Neural crest cell (in vitro differentiated cells): ENCODE data around the gene HECW1. TPM values are rescaled to one million over a fixed set of nuclear protein-coding genes. Genes with fewer than 3 reads are reported as not detected.

ENCODE experiments used
- DNase-seq: peaks from one replicate; pipeline ENCODE4 v3.0.0; 2021; ENCODE audit warnings: low read depth, mixed read lengths, low spot score
- H3K27ac Mint-ChIP-seq: one replicate; pipeline ENCODE4 v1.8.0; 2021; ENCODE audit warnings: mild to moderate bottlenecking, mixed read lengths; ENCODE audit not compliant: unreplicated experiment
- H3K27me3 Mint-ChIP-seq: 2 replicates; pipeline ENCODE4 v1.8.0; 2021; ENCODE audit warnings: low read depth, mild to moderate bottlenecking, mixed read lengths
- H3K36me3 Mint-ChIP-seq: 2 replicates; pipeline ENCODE4 v1.8.0; 2021; ENCODE audit warnings: low read depth, mild to moderate bottlenecking, mixed read lengths
- H3K4me1 Mint-ChIP-seq: 2 replicates; pipeline ENCODE4 v1.8.0; 2021; ENCODE audit warnings: mixed read lengths
- H3K4me3 Mint-ChIP-seq: one replicate; pipeline ENCODE4 v1.8.0; 2021; ENCODE audit warnings: mild to moderate bottlenecking, mixed read lengths
- H3K9me3 Mint-ChIP-seq: 2 replicates; pipeline ENCODE4 v1.8.0; 2021; ENCODE audit warnings: mixed read lengths
- CTCF ChIP-seq: fragments of 200-600 bp; sonication (generic); conservative IDR thresholded peaks from 2 replicates; pipeline ENCODE4 v1.5.0; 2021; ENCODE audit warnings: antibody characterized with exemption, mild to moderate bottlenecking
- total RNA-seq: library from RNA; stranded (reverse); gene quantifications from 2 replicates; pipeline ENCODE4 v1.2.1, GENCODE V29; 2021

Gene HECW1
- total RNA-seq, 1 donor from 2014 or later = 3.6 TPM

- Mint-ChIP-seq H3K4me1 (peaks cover 24% of the 10 kb centered on the region), H3K4me3 (no peak overlapping the region), H3K9me3 (no peaks in the 10 kb centered on the region), H3K27me3 (no peaks in the 10 kb centered on the region), H3K36me3 (no peaks in the 10 kb centered on the region), H3K27ac (no peak overlapping the region)
- no peak for DNase-seq
- no peak for TF ChIP-seq CTCF
These were observed 202.1 kb downstream of the HECW1 start for GRCh38 chr7:43314379-43315158.

- no peaks in the 10 kb centered on the region for H3K27me3 Mint-ChIP-seq
- H3K27ac Mint-ChIP-seq = no peak overlapping the region
- H3K4me3 Mint-ChIP-seq = no peak overlapping the region
- no peak for DNase-seq
- peaks cover 21% of the 10 kb centered on the region for H3K4me1 Mint-ChIP-seq
- TF ChIP-seq CTCF = no peak
- H3K36me3 Mint-ChIP-seq = no peaks in the 10 kb centered on the region
- no peaks in the 10 kb centered on the region for H3K9me3 Mint-ChIP-seq
These were observed 204.6 kb downstream of the HECW1 start for GRCh38 chr7:43317075-43317474.

GRCh38 chr7:43318188-43318770 is 205.8 kb downstream of the HECW1 start:
- H3K27ac Mint-ChIP-seq = no peak overlapping the region
- H3K27me3 Mint-ChIP-seq = no peaks in the 10 kb centered on the region
- H3K9me3 Mint-ChIP-seq = no peaks in the 10 kb centered on the region
- DNase-seq = no peak
- H3K4me3 Mint-ChIP-seq = no peak overlapping the region
- no peaks in the 10 kb centered on the region for H3K36me3 Mint-ChIP-seq
- H3K4me1 Mint-ChIP-seq = peaks cover 12% of the 10 kb centered on the region
- no peak for TF ChIP-seq CTCF

GRCh38 chr7:43325595-43325994 is 213.1 kb downstream of the HECW1 start:
- Mint-ChIP-seq H3K4me3 (no peak overlapping the region), H3K27ac (peak overlapping the region; percentile 24), H3K9me3 (no peaks in the 10 kb centered on the region), H3K4me1 (peaks cover 20% of the 10 kb centered on the region), H3K36me3 (no peaks in the 10 kb centered on the region), H3K27me3 (no peaks in the 10 kb centered on the region)
- no peak for DNase-seq
- no peak for TF ChIP-seq CTCF

- no peak overlapping the region for H3K4me3 Mint-ChIP-seq
- no peaks in the 10 kb centered on the region for H3K27me3 Mint-ChIP-seq
- peaks cover 3% of the 10 kb centered on the region for H3K9me3 Mint-ChIP-seq
- no peak for TF ChIP-seq CTCF
- no peak for DNase-seq
- H3K36me3 Mint-ChIP-seq = no peaks in the 10 kb centered on the region
- peaks cover 20% of the 10 kb centered on the region for H3K4me1 Mint-ChIP-seq
- H3K27ac Mint-ChIP-seq = no peak overlapping the region
These were observed 215.9 kb downstream of the HECW1 start for GRCh38 chr7:43328336-43328735.
